ENCODE measurements around the gene WWP2.

The WWP2 gene

DNA sequence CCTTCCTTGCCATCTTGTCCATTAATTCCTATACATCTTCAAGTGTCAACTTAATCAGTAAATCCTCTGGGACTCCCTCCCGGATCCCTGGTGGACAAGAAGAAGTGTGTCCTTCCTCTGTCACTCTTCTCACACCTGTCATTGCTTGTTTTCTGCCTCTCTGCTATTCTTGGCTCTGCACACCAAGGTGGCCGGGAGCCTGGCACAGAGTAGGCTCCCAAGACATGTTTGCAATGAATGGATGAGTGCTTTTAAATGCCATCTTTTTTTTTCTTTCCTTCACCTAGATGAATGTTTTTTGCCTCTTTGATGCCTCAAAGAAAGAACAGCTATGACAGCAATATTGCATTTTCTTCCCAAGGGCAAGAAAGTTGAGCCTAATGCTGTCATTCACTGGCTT is 131.0 kb downstream of the WWP2 start:
- no peak for DNase-seq

DNA sequence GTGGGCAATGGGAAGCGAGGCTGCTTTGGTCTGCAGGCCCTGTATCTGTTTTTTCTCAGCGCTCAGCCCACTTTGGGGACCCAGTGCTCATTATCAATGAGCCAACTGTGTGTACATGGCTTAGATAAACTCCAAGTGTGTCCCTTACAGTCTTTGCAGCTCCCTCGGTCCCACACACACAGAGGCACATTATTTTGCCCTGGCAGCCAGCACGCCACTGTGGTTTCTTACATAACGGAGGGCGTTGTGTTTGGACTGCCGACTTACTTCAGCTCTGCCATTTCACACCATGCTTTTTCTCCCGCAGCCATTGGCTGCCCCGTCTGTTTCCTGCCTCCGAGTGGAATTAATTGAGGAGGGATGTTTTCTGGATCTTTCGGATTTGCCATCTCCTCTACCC is 132.5 kb downstream of the WWP2 start:
- no peak for DNase-seq

DNA sequence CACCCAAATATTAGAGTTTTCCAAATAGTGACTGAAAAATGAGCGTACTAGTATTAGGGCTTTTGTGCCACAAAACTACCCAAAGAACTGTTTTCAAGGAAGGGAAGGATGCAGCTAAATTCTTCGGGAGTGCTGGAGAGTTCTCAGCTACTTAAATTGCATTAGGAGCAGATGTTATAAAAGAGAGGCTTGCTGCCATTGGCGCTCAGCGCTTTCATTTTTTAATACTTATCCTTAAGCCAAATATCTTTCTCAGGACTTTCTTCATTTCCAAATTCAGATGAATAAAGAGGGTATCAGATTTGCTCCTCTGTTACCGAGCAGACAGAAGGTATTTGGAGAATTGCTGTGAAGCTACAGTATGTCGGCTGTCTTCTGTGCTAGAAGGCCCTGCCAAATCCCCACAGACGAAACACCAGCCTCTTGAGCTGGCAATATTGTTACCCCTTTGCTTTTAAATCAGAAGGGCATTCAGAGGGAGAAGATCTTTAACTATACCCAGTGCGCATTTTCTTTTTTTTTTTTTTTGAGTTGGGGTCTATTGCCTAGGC is 141.8 kb downstream of the WWP2 start:
- DNase-seq, result no peak

DNA sequence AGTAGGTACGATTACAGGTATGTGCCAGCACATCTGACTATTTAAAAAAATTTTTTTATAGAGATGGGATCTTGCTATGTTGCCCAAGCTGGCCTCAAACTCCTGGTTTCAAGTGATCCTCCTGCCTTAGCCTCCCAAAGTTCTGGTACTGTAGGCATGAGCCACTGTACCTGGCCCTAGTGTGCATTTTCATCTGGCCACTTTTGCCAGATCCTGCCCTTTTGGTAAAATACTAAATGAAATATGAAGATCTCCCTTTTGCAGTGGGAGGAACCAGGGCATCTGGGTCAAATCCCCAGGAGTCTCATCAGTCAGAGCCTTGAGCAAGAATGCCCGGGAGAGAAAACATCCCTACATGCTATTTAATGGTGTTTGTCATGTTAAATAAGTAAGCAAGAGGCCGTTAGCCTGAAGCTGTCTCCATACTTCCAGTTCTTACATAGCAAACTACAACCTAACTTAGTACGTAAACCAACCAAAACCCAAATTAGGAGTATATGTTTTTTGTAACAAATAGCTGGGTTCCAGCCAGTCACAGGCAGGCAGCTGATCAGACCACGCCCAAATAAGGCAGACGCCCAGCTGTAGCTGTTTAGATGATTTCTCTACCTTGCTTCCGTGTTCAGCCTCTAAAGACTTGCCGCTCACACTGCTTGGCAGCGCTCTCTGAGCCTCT is 142.5 kb downstream of the WWP2 start:
- no peak for DNase-seq

DNA sequence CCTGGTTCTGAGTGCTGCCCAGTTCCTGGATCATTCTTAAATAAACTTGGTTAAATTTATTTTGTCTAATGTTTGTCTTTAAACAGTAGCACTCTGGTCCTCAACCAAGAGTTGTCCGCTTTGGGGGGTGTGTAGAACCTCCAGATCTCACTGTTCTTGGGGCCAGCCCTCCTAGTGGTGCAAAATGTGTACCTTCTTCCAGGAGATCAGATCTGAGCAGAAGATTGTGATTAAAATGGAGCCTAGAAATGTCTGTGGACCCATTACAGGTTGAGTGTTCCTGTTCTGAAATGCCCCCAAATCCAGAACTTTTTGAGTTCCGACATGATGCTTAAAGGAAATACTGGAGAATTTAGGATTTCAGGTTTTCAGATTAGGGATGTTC is 143.0 kb downstream of the WWP2 start:
- DNase-seq, result no peak

DNA sequence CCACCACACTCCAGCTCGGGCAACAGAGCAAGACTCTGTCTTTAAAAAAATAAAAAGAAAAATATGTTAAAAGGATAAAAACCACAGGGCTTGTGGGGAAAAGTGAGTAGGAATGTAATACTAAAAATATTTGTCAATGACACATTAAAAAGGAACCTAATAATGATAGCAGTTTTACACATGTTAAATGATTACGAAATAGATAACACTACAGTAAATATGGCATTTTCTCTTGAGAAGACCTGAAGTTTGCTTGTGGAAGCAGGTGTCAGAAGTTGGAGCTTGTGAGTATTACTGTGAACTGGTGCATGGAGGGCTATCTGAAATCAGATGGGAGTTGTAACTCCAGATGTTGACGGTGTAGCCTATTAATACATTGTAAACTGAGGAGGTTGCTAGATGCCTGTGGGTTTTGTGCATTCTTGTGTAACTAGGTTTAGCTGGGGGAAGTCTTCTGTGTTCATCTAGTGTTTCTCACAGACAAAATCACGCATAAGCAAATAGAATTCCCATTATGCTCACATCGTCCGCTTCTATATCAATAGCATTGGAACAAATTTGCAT is 144.8 kb downstream of the WWP2 start:
- no peak for DNase-seq

DNA sequence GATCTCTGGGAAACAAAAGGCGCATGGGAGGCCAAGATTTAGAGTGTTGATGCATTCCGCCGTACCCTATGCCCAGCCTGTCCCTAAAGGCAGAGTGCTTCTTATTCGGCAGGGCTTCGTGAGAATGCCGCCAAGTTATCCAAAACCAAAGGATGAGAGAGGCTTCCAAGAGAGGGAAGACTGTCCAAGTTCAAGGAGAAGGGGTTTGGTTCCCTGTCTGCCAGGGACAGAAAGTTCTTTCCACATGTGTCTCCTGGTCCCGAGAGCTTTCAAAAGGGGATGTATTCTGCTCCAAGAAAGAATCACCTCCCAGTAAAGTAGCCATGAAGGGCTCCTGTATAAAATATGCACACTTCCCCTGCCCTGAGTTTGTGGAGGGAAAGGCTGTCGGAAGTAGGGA is 146.9 kb downstream of the WWP2 start:
- DNase-seq, result no peak

DNA sequence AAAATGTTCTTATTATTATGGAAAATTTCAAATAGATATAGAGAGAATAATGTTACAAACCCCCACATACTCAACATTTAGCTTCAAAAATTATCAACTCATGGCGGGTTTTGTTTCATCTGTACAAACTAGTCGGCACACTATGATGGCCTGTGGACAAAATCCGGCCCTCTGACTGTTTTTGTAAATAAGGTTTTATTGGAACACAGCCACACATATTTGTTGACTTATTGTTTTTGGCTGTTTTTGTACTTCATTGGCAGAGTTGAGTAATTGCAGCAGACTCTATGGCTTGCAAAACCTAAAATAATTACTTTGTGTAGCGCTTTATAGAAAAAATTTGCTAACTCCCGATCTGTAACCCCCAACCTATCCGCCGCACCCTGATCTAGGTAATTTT is 147.6 kb downstream of the WWP2 start:
- DNase-seq, result no peak

DNA sequence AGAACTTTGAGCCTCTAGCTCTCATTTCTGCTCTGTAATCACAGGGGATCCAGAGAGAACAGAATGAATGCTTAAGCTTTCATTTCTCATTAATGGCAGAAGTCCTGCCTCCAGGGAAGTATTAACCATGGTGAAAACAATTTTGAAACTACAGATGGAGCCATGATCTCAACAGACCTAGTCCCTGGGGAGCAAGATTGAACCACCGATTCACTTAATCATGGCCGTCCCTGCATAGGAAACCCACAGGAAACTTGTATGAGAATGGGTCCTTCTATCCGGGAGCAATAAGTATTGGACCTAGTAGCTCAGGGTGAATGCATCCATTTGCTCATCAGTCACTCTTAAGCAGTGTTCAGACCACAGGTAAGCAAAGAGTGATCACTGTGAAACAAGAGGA is 148.8 kb downstream of the WWP2 start:
- DNase-seq, result no peak

DNA sequence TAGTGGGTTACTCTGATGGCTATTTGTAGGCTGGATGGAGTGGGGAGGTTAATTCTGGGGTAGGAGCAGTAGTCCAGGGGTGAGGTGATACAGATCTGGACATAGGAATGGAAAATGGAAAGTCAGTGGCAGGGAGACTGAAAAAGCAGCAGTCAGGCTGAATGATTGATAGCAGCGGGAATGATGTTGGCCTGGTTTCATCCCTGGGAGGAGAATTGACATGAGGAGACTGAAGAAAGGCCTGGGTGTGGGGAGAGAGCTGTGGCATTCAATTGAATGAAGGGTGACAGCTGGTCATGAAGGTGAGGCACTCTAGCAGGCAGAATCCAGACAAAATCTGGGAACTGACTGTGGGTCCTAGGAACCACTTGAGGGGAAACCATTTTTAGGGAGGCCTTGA is 154.3 kb downstream of the WWP2 start:
- DNase-seq, result peak; percentile 1

DNA sequence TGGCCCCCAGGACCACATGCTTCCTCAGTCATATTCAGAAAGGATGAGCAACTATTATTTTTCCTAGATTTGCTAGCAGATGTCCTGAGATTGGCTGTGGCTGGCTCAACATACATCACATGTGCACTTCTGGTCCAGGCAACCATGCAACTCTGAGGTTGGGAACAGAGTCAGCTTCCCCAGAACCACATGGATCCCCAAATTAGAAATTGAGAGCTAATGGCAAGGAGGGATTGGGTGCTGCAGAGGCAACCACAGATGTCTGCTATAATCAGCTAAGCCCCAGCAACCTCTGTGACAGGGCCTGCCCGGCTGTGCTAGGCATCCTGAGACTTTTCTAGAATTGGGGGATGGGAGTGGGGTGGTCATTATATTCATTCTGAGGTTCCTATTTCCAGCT is 155.2 kb downstream of the WWP2 start:
- DNase-seq, result no peak

DNA sequence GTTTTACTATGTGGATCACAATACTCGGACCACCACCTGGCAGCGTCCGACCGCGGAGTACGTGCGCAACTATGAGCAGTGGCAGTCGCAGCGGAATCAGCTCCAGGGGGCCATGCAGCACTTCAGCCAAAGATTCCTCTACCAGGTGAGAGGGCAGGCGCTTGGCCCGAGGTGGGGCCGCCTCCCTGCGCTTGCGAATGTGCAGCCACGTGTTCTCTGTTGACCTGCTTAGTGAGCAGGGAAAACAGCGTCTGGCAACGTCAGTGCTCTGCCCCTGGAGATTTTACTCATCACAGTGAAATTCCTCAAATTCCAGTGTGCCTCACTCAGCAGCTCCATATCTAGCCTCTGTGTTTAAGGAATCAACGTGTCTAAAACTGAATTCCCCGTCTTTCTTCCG is 155.6 kb downstream of the WWP2 start:
- DNase-seq, result no peak

DNA sequence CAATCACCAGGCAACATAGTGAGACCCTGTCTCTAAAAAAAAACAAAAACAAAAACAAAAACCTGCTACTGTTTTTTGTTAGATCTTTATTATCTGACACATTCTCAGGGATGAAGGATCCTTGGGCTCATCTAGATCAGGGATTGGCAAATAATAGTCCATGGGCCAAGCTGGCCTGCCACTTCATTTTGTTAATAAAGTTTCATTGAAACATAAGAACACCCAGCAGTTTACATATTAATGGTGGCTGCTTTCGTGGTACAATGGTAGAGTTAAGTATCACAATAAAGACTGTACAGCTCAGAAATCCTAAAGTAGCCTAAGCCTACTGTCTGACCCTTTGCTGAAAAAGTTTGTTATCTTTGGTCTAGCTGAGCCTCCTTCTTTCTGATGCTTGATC is 156.1 kb downstream of the WWP2 start:
- DNase-seq, result no peak

DNA sequence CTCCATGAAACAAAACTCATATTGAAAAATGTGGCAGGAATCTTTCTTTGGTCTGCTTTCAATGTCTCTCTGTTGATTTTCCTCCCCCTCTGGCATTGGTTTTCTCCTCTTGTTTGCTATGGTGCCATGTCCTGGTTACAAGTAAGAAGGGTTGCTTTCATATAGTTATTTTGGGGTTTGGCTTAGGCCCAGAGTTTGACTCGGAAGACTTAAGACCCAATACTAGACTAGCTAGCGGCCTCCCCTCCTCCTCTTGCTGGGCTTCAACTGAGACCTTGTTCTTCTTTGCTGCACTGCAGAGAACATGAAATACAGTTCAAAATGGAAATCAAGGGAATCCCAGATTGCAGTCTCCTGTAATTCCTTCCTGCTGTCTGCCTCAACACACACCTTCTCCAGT is 159.0 kb downstream of the WWP2 start:
- DNase-seq, result no peak

DNA sequence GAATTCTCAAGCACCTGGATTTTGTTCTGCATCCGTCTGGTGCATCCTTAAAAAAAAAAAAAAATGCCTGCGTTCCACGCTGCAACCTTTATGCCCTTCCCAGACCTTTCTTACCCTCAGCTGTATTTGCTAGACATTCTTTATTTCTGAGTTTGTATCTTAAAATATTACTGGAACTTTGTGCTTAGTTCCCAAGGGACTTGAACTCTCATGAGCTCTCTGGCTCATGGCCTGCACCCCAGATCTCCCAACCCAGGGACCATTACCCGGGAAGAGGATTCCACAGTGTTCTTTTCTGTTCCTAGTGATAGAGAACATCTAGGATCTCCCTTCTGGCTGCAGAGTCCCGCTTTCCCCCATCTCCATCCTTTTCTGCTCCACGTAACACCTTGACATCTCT is 160.1 kb downstream of the WWP2 start:
- DNase-seq, result no peak

DNA sequence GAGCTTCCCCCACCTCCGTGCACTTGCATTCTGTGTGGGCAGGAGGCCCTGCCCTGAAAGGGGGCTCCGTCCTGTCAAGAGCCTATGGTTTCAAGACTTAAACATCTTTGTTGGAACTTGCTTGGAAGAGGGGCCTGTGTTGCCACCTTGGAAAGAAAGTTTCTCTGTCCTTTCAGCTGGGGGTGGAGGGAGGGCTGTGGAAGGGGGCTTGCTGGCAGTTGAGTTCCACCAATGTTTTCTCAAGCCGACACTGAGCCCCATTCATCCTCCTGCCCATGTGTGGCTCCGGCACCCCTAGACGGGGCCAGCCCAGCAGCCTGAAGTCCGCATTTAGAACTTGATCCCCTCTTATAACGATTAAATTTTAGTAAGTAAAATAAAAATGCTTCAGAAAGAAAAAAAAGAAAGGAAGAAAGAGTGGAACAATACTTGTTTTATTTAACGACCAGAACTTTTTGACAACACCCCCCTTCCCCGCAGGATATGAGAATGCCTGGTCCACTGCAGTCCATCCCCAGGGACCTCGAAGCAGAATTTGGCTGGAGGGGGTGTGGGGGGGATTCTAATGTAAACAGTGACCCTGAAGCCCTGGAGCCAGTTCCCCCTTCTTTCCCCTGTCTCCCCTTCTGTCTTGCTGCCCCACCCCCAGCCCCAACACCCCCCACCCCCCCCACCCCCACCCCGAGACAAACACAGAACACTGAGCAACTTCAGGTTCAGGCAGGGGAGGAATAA is 162.1 kb downstream of the WWP2 start:
- no peak for DNase-seq

DNA sequence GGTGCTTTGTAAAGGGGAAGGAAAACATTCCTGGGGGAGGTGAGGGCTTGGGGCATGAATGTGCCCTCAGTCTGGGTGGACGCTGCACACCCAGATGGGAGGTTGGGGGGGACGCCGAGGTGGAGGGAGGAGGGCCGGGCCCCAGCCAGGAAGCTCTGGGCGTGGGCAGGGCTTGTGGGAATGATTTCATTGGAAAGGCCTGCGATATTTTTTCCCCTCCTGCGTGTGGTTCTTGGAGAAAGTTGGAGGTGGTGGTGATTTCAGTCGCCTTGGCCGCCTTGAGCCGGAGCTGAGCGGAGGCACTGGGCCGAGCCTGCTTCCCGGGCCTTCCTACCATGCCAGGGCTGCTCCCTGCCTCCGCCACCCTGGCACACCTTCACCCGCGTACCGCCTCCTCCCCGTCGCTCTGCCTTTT is 162.7 kb downstream of the WWP2 start:
- DNase-seq, result no peak

DNA sequence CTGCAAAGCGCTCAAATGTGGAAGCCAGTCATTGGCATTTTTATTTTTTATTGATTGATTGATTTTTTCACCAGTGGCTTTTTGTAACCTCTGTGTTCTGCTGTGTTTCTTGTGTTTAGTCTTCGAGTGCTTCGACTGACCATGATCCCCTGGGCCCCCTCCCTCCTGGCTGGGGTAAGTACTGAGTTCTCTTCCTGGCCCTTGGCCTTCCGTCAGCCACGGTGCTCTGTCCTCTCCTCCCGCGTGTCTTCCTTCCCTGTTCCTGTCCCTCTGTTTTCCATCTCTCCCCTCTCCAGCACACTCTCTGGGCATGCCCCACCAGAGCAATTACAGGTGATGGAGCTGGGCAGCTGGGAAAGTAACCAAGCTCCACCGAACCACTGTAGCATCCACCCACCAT is 163.2 kb downstream of the WWP2 start:
- no peak for DNase-seq

DNA sequence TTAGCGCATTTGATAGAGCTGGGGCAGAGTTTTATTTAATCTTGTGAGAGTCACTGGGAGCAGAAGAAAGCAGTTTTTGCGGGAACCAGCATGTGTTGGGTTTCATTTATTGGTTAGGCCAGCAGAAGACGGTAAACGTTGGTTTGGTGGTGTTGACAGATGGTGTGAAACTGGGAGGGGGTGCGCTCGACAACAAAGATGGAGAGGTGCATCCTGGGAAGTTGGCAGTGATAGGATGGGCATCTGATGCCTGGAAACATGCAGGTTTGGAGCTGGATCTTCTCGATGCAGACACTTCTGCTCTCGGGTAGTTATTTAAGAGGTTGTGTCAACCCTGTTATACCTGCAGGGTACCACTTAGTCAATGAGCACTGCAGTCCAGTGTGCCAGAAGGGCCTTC is 164.1 kb downstream of the WWP2 start:
- peak; percentile 7 for DNase-seq

DNA sequence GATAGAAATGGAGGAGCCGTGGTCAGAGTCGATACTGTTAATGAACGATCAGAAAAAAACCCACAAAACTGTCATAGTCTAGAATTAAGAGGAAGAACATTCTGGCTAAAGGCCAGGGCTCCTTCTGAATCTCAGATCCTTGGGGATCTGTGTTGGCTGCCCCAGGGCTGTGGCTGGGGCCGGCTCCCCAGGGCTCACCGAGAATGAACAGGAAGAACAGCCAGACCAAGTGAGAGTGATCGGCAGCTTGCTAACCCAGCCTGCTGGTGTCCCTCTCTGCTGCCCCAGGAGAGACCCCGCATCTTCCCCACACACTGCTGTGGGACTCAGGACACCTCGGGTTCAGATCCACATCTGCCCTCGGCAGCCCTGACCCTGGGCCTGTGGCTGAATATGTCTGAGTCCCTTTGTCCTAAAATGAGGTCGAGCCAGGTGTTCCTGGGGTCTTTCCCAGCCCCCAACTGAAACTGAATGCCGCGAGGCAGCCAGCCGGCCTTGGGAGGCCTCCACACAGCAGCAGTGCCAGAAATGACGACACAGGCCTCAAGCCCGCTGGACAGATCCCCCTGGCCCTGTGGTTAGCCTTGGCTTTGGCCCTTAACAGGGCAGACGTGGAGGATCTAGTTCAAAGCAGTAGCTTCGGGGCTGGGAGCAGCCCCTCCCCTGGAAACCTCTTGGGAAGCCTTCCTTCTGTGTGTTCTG is 165.1 kb downstream of the WWP2 start:
- no peak for DNase-seq

DNA sequence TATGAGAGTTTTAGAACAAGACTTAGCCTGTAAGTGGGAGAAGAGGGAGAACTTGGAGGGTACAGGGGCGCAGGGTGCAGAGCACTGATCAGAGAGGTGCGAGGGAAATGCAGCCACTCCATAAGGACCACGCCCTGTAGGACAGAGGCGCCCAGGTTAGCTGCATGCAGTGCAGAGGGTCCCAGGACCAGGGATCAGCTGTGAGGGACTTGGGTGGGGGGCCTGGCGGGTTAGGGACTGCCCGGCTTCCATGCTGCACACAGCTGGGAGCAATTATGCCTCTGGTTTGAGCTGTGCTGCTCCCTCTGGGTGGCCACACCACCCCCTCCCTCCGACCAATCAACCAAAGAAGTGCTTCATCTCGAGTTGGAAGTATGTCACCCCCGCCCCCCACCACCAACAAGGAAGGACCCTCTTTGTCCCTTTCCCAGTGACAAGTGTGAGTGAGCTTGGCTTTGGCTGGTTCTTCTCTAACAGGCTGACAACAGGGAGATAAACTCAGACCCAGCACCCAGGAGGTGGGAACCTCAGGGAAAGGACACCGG is 166.8 kb downstream of the WWP2 start:
- no peak for DNase-seq

DNA sequence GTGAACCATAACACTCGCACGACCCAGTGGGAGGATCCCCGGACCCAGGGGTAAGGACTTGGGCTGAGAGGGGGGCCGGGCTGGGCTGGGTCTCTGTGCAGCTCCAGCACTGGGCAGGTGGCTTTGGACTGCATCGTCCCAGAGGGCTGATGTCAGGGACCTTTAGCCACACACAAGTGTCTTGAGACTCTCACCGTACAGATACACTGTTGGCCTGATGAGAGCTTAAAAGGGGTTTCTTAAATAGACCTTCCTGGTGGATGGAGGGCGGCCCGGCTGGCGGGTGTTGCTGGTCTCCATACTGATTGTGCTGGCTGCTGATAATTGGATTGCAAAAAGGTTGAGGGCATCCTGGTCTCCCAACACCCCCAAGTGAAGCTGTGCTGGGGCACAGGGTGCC is 167.3 kb downstream of the WWP2 start:
- no peak for DNase-seq

DNA sequence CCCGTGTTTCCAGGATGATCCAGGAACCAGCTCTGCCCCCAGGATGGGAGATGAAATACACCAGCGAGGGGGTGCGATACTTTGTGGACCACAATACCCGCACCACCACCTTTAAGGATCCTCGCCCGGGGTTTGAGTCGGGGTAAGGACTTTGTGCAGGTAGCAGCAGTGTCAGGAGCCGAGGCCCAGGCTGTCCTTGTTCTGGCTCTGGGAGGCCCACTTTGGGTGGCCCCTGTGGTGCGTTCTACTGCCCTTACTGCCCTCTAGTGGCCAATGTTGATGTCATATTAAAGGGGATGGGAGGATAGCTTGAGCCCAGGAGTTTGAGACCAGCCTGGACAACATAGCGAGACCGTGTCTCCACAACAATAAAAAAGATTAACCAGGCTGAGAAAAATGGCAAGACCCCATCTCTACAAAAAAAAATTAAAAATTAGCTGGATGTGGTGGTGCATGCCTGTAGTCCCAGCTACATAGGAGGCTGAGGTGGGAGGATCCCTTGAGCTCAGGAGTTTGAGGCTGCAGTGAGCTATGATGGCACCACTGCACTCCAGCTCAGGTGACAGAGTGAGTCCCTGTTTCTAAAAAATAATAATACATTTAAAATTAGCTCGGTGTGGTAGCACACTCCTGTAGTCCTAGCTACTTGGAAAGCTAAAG is 168.1 kb downstream of the WWP2 start:
- DNase-seq, result peak; percentile 74
